Measurements from ENCODE around the gene AKIRIN1.
"Not testable (repeated sequence)": the region's sequence is repeated elsewhere in the genome, so short reads cannot be mapped to it uniquely, and the experiment has no call there.

The AKIRIN1 gene

DNA sequence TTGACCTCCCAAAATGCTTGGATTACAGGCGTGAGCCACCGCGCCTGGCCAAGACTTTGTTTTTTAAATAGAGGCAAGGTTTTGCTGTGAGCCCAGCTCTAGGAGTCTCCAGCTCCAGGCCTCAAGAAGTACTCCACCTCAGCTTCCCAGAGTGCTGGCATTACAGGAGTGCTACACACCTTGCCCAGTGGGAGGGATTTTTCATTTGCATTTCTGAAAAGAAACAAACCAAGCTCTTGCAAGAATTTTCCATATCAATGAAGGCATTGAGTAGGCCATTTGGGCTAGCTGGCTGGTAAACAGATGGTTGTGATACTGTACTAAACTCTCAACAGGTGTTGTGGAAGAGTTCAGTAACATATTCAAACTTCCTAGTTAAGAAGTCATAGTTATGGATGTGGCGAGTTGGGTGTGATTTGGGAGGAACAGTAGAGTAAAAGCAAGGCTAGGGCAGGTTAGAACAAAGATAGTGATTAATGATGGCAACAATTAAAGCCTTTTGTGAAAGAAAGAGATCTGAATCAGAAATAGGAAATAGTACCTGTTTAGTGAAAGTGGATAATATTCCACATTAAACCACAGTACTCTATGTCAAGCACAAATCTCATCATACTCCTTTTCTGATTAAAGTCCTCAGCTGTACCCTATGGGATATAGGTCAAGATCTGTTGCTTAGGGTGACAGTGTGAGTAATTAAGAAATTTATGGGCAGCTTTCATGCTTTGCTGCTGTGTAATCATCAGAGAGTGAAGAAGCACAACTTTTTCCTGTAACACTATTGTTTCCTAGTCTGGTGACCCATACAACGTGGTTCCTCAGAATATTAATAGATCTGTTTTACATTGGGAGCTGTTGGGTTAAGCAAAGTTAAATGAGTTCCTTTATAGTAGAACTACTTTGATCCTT is 10.7 kb downstream of the AKIRIN1 start:
- TF ChIP-seq, protein P1, sequence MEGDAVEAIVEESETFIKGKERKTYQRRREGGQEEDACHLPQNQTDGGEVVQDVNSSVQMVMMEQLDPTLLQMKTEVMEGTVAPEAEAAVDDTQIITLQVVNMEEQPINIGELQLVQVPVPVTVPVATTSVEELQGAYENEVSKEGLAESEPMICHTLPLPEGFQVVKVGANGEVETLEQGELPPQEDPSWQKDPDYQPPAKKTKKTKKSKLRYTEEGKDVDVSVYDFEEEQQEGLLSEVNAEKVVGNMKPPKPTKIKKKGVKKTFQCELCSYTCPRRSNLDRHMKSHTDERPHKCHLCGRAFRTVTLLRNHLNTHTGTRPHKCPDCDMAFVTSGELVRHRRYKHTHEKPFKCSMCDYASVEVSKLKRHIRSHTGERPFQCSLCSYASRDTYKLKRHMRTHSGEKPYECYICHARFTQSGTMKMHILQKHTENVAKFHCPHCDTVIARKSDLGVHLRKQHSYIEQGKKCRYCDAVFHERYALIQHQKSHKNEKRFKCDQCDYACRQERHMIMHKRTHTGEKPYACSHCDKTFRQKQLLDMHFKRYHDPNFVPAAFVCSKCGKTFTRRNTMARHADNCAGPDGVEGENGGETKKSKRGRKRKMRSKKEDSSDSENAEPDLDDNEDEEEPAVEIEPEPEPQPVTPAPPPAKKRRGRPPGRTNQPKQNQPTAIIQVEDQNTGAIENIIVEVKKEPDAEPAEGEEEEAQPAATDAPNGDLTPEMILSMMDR (IDR thresholded peaks at IDR 0.05; ENCODE audit: low read depth, low read length) = no peak
- no peak overlapping the region for H3K4me3 ChIP-seq (ENCODE audit: low read depth, low read length)

GRCh38 chr1:39003281-39003680 is 12.2 kb downstream of the AKIRIN1 start:
- no peak overlapping the region for H3K4me3 ChIP-seq (ENCODE audit: low read depth, low read length)
- TF ChIP-seq, protein P1 (IDR thresholded peaks at IDR 0.05; ENCODE audit: low read depth, low read length) = no peak

GRCh38 chr1:39003794-39004193 is 12.7 kb downstream of the AKIRIN1 start:
- no peak overlapping the region for H3K4me3 ChIP-seq (ENCODE audit: low read depth, low read length)
- TF ChIP-seq, protein P1 (IDR thresholded peaks at IDR 0.05; ENCODE audit: low read depth, low read length) = no peak

DNA sequence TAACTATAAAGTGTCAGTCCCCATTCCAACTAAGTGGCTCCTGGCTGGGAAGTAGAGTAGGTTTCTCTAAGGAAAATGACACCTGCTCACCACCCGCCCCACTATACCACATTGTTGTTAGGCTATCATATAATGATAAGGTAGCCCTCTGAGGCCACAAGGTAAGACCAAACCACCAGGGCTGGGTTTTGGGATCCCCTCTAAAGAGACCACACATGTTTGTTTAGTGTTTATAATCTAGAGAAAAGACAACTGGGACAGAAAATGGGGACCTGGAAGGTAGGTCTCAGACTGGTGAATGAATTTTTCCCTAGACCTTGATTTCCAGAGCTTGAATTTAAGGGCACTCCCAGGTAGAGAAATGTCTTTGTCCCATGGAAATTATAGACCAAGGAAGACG is 15.2 kb downstream of the AKIRIN1 start:
- no peak overlapping the region for H3K4me3 ChIP-seq (ENCODE audit: low read depth, low read length)
- TF ChIP-seq, protein P1 (IDR thresholded peaks at IDR 0.05; ENCODE audit: low read depth, low read length) = no peak

- TF ChIP-seq, protein P1 (IDR thresholded peaks at IDR 0.05; ENCODE audit: low read depth, low read length) = no peak
- H3K4me3 ChIP-seq (ENCODE audit: low read depth, low read length) = no peak overlapping the region
Measured at GRCh38 chr1:39006726-39007645, 15.9 kb downstream of the AKIRIN1 start.

DNA sequence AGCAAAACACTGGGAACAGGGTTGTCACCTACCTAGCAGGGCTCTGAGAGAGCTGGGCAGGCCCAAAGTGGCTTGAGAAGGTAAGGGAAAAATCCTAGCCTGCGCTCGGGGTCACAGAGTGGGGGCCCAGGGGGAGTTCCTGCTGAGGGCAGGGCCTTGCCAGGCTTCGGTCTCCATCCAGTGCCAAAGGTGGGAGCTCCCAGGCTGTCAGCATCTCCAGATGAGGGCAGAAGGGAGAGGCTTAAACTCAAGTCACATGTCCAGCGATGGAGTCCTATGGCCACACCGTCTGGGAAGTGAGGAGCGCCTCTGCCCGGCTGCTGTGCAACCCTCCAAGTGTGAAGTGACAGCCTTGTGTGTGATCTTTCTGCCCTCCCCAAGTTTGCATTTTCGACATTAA is 23.9 kb downstream of the AKIRIN1 start:
- not testable (repeated sequence) for H3K4me3 ChIP-seq (ENCODE audit: low read depth, low read length)

DNA sequence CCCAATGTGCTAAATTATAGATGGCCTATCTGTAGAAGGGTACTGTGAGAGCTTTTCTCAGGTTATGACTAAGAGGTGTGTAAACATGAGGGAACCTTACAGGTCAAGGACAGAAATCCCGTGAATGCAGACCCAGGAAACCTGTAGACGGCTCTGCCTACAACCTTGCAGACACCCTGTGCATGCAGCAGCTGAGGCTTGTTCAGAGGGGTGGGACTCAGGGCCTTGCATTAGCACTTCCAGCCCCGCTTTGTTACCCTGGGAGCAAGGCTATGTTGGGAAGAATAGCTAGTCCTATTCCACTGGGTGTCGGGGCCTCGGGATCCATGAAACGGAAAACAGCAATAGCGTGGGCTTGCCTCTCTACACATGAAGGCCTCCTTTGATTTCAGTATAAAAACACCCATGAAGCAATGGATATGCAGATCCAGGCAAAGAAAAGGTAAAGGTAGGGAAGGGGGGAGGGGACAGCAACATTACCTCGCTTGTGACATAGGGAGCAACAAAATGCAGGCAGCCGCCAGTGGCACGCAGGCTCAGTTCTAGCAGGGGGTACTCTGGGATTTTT is 25.6 kb downstream of the AKIRIN1 start:
- H3K4me3 ChIP-seq (ENCODE audit: low read depth, low read length) = no peak overlapping the region
- TF ChIP-seq, protein P1 (IDR thresholded peaks at IDR 0.05; ENCODE audit: low read depth, low read length) = no peak

All from WI38 (cell line).